GM12878 (cell line): ENCODE results near the gene RPRD1B. TPM values are rescaled to one million over a fixed set of nuclear protein-coding genes. Genes with fewer than 3 reads are reported as not detected.

Experiments used
- ATAC-seq: fragments of 200-7000 bp; cut with Tn5 transposase; 3 replicates; pipeline ENCODE4 v1.9.1; 2020; ENCODE audit warnings: mild to moderate bottlenecking, moderate library complexity
- BruUV-seq: library from RNA; stranded (reverse); fragments of 400-500 nt; replicated peaks from 2 replicates; lab custom pipeline; 2021; lab: Mats Ljungman, UMichigan
- CTCF ChIA-PET: fragments of 300-600 bp; sonication (Branson Sonifier 250); formaldehyde crosslinking; extraction: SDS; loops from one replicate; lab custom pipeline; 2021; ENCODE audit warnings: inconsistent platforms; lab: Yijun Ruan, JAX
- POLR2A ChIA-PET: fragments of 350-600 bp; formaldehyde crosslinking; extraction: SDS; loops from one replicate; lab custom pipeline; 2021; ENCODE audit warnings: inconsistent platforms; lab: Charles Lee
- RAD21 ChIA-PET: fragments of 300-600 bp; sonication (Branson Sonifier 250); formaldehyde crosslinking; loops from one replicate; lab custom pipeline; 2023; ENCODE audit warnings: antibody characterized with exemption; ENCODE audit not compliant: unreplicated experiment; lab: Charles Lee
- SMC1A ChIA-PET: fragments of 300-600 bp; sonication (Branson Sonifier 250); formaldehyde crosslinking; loops from one replicate; lab custom pipeline; 2023; ENCODE audit not compliant: unreplicated experiment, uncharacterized antibody; lab: Charles Lee
- DNase-seq: peaks from one replicate; pipeline ENCODE4 v3.0.0-alpha.2; 2011; ENCODE audit warnings: low read depth, low spot score
- FAIRE-seq: peaks from 3 replicates; lab custom pipeline; 2011; peaks lifted over from hg19 to GRCh38; lab: Jason Lieb, UNC
- H2AFZ ChIP-seq: 2 replicates; pipeline ENCODE4 v1.6.0; 2011; ENCODE audit warnings: low read depth, low read length, control low read depth; ENCODE audit not compliant: control insufficient read depth
- H3K27ac ChIP-seq: 2 replicates; pipeline ENCODE4 v1.5.1; 2011; ENCODE audit warnings: control low read depth; ENCODE audit not compliant: control insufficient read depth, insufficient read depth
- H3K27me3 ChIP-seq, 2 experiments: replicated peaks in 1 of 2; 2 replicates each; pipeline versions ENCODE4 v1.6.0 to v1.6.1; 2011; ENCODE audit warnings: low read length in 1 of 2; ENCODE audit not compliant: control insufficient read depth in 2 of 2, insufficient read depth in 2 of 2
- H3K36me3 ChIP-seq, 2 experiments: 2 replicates each; pipeline ENCODE4 v1.5.1; 2011; ENCODE audit warnings: low read length in 1 of 2; ENCODE audit not compliant: control insufficient read depth in 2 of 2, insufficient read depth in 2 of 2
- H3K4me1 ChIP-seq: 2 replicates; pipeline ENCODE4 v1.6.1; 2011; ENCODE audit warnings: mild to moderate bottlenecking, low read length, moderate library complexity, mixed read lengths; ENCODE audit not compliant: control insufficient read depth, insufficient read depth
- H3K4me2 ChIP-seq: 2 replicates; pipeline ENCODE4 v1.6.0; 2011; ENCODE audit warnings: control low read depth; ENCODE audit not compliant: control insufficient read depth, insufficient read depth
- H3K4me3 ChIP-seq: fragments of 200-600 bp; sonication (generic); 2 replicates; pipeline ENCODE4 v1.5.1; 2016
- H3K79me2 ChIP-seq: 2 replicates; pipeline ENCODE4 v1.6.0; 2011; ENCODE audit warnings: low read length; ENCODE audit not compliant: control insufficient read depth, insufficient read depth
- H3K9ac ChIP-seq: 2 replicates; pipeline ENCODE4 v1.8.0; 2011; ENCODE audit warnings: low read length, control low read depth, mixed read lengths; ENCODE audit not compliant: control insufficient read depth, insufficient read depth
- H3K9me3 ChIP-seq: replicated peaks from 3 replicates; pipeline ENCODE4 v1.5.1; 2011; ENCODE audit warnings: mild to moderate bottlenecking, low read length; ENCODE audit not compliant: control insufficient read depth, insufficient read depth
- H4K20me1 ChIP-seq: 2 replicates; pipeline ENCODE4 v1.6.0; 2011; ENCODE audit not compliant: control insufficient read depth, insufficient read depth
- DPF2 ChIP-seq: fragments of 450-650 bp; IDR thresholded peaks from 2 replicates; pipeline ENCODE4 v1.6.1; 2017; ENCODE audit warnings: mild to moderate bottlenecking
- E4F1 ChIP-seq: fragments of 450-650 bp; IDR thresholded peaks from 2 replicates; pipeline ENCODE4 v1.6.1; 2018; ENCODE audit warnings: borderline replicate concordance, mild to moderate bottlenecking; ENCODE audit not compliant: partially characterized antibody
- NRF1 ChIP-seq: conservative IDR thresholded peaks from 2 replicates; pipeline ENCODE4 v1.6.1; 2011; ENCODE audit warnings: mild to moderate bottlenecking, low read depth, low read length, improper control_type of control experiment
- SREBF2 ChIP-seq: IDR thresholded peaks from 2 replicates; pipeline ENCODE4 v1.6.1; 2012; ENCODE audit warnings: mild to moderate bottlenecking, low read length
- WGBS: methylation state at CpG from one replicate; pipeline ENCODE4 v1.1.6; 2016; ENCODE audit warnings: low lambda C conversion rate; ENCODE audit not compliant: insufficient replicate concordance, insufficient coverage; ENCODE audit errors: missing lambda C conversion rate; 5-methylcytosine and 5-hydroxymethylcytosine counted together
- in situ Hi-C: fragments of 300-500 bp; cut with MboI; formaldehyde crosslinking; loops from 9 replicates; pipeline ENCODE4 v1.14.3; 2018; ENCODE audit warnings: mixed read lengths
- intact Hi-C: fragments of 100-400 bp; cut with micrococcal nuclease; formaldehyde crosslinking; loops from one replicate; pipeline ENCODE4 v1.14.2; 2022; ENCODE audit not compliant: unreplicated experiment
- polyA plus RNA-seq, 11 experiments: library from polyadenylated mRNA; depleted of rRNA in 4 of 11; unstranded in 6 of 11; stranded (reverse) in 5 of 11; fragments of >200 nt; fragmentation: Nextera tagmentation in 4 of 11; fragmentation: Illumina TruSeq in 1 of 11; extraction: Ambion mirVana in 4 of 11; extraction: Trizol in 1 of 11; gene quantifications; 1 replicate in 1 of 11; 2 replicates in 10 of 11; pipeline versions ENCODE4 v1.2.1 to v1.2.3, GENCODE V29; 2011 to 2016; ENCODE audit warnings: inconsistent platforms in 2 of 11, missing spikeins in 2 of 11, low read depth in 1 of 11
- total RNA-seq, 4 experiments: library from RNA; depleted of rRNA in 3 of 4; stranded (reverse); fragments of >200 nt in 3 of 4; fragmentation: Illumina TruSeq in 1 of 4; extraction: Trizol in 1 of 4; gene quantifications; 2 replicates each; pipeline versions ENCODE4 v1.2.1 to v1.2.3, GENCODE V29; 2013 to 2021

The RPRD1B gene
- total and polyA plus RNA-seq, 10 of the 15 experiments (the other 5 are each of a cell fraction or from before 2014, with no cell fraction given) = 5.2 to 40.2 (median 30.0) TPM

DNA sequence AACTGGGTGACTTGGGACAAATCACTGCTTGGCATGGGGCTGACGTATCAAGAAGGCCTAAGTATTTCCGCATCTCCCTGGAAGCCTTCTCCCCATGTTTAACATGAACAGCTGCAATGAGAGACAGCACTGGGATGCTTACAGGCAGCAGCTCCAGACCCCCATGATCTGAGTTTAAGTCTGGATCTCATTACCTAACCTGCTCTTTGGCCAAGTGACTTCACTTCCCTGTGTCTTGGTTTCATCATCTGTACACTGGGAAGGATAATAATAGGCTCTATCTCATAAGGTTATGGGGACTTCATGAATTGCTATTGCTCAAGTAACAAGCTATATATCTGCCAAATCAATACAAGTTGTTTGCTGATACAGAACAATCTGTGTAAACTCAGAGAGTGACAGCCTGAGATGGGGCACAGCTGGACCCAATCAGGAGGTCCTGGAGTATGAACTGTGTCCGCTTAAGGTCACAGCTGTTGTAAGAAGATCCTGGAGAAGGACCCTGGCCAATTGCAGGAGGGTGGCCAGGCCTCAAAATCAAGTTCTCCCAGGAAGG is 75.5 kb downstream of the RPRD1B start:
- Histone ChIP-seq H3K9ac (no peak overlapping the region), H3K4me3 (no peak overlapping the region), H3K4me1 (0 out of 2 replicates have a peak, but pooled peaks cover 3% of the 10 kb centered on the region), H3K27me3 (no peaks in the 10 kb centered on the region), H3K36me3 (no peaks in the 10 kb centered on the region), H3K9me3 (no peaks in the 10 kb centered on the region; the same call in 2 of the 3 replicates), H3K4me2 (no peak overlapping the region), H4K20me1 (no peaks in the 10 kb centered on the region), H2AFZ (no peak overlapping the region), H3K27ac (no peak overlapping the region), H3K79me2 (no peaks in the 10 kb centered on the region)
- ATAC-seq (no peak), FAIRE-seq (no peak), DNase-seq (no peak)
- ChIA-PET CTCF (interaction anchor here (0.9 to 8.4 kb wide), 6 partner anchors 10 to 59 kb away, joined by 3 to 131 read pairs (median 3); partner anchors contain the start of gene TGM2), POLR2A (interaction anchor here (0.5 to 1.6 kb wide), 3 partner anchors 11 to 43 kb away, joined by 3 to 5 read pairs (median 4); no protein-coding TSS in a partner anchor), RAD21 (interaction anchor here (1.4 kb wide), 1 partner anchor 112 kb away, joined by 5 read pairs; no protein-coding TSS in a partner anchor), SMC1A (interaction anchor here (7.0 kb wide), 1 partner anchor 11 kb away, joined by 45 read pairs; no protein-coding TSS in a partner anchor)
- 93% methylated on average over 3 of the region's 3 CpGs for WGBS
- in situ Hi-C loops (no loop called here), intact Hi-C loops (no loop called here)
- TF ChIP-seq SREBF2 (no peak), E4F1 (no peak), DPF2 (no peak), NRF1 (no peak)
- BruUV-seq = no TSS peak
